NCI-H1048 (cell line): Measurements from ENCODE around the gene C1QL2.

Source experiments
- DNase-seq: peaks from one replicate; lab custom pipeline; 2025; lab: John Stamatoyannopoulos, UW

C1QL2 gene

GRCh38 chr2:119137502-119137901 is 21.0 kb downstream of the C1QL2 start:
- DNase-seq, result no peak

- no peak for DNase-seq
Observed at GRCh38 chr2:119136872-119137271, 21.7 kb downstream of the C1QL2 start.

DNA sequence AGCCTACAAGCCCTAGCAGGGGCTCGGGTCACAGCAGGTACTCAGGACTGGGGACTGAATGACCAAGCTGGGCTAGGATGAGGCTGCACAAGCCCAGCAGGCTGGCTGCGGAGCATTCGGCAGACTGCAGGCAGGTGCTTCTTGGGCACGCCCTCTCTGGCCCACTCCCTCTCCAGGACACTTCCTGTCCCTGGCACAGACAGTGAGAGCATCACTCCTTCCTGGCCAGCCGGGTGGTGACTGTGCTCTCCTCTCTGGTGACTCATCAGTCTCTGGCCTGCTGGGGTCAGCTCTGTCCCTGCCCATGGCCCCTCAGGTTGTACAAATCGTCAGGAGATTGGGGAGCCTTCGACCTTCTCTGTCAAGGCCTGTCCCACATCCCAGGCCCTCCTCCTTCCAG is 22.5 kb downstream of the C1QL2 start:
- DNase-seq, result no peak

- no peak for DNase-seq
Observed at GRCh38 chr2:119134775-119135174, 23.8 kb downstream of the C1QL2 start.

- DNase-seq, result no peak
Observed at GRCh38 chr2:119126650-119127049, 31.9 kb downstream of the C1QL2 start.

DNA sequence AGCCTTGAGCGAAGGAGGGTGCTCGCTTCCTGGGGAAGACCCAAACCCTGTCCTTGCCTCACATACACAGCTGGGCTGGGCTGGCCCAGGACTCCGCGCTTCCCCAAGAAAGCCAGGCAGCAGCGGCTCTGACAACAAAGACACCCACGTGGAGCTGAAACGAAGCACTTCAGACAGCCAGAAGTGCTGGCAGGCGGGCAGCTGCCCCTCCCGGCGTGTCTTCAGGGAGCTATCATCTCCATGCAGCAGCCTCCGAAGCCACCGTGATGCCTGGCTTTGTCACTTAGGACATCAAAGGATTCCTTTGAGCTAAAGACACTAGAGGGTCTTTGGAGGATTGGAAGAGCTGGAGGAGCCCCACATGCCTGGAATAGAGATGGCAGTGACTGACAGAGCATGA is 35.2 kb downstream of the C1QL2 start:
- no peak for DNase-seq

GRCh38 chr2:119122663-119123062 is 35.9 kb downstream of the C1QL2 start:
- DNase-seq, result no peak

DNA sequence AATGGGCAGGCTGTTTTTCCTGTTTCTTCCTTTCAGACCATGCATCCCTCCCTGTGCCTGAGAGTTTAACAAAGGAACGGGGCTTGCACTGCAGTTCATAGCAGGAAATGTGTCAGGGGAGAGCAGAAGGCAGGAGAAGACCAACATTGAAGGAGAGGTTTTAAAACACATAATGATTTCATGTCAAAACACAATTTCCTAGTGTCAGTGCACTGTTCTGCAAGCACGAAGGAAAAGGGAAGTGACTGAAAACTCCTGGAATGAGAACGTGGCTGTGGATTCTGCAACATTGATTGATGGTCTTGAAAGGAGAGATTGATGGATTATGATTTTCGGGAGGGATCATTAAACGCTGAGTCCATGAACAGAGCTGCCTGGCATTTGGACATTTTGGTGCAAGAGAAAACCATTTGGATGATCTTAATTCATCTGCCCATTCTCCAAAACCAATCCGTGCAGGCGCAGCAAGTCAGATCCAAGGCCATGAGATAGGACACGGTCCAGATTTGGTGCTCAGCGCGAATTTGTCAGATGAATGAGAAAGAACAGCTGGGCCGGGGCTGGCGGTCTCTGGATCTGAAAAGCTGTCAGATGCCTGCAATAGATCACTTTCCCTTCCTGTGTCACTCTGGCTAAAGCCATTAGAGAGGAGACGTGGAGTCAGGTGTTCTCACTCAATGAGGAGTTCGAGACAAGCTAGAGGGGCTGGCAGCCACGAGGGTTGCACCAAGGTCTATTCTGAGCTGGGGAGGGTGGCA is 38.4 kb downstream of the C1QL2 start:
- no peak for DNase-seq

DNA sequence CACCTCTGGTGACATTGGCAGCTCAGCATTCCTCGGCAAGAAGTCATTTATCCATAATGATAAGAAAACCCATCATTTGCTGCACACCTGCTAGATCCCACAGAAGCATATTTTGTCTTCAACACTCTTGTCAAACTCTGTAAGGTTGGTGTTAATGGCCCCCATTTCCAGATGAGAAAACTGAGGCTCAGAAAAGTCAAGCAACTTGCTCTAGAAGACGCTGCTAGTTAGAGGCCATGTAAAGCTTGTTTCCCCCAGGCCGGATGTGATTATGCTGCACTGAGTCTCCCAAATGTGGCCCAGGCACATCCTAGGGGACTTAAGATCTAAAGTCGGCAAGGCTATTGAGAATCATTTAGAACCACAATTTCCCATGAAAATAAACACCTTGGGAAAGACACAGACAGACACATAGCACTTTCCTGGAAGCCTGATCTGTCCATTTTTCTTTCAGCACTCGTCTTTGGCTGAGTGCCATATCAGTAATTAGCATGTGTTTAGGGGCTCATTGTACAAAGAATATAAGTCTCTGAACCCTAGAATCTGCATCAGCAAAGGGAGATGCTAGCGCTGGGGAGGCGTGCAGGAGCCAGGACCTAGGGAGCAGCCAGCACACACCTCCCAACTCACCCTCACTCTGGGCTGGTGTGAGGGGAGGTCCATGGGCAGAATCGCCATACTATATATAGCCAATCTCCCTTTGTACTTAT is 39.3 kb downstream of the C1QL2 start:
- DNase-seq, result no peak

- DNase-seq, result no peak
Observed at GRCh38 chr2:119117891-119118882, 40.4 kb downstream of the C1QL2 start.

DNA sequence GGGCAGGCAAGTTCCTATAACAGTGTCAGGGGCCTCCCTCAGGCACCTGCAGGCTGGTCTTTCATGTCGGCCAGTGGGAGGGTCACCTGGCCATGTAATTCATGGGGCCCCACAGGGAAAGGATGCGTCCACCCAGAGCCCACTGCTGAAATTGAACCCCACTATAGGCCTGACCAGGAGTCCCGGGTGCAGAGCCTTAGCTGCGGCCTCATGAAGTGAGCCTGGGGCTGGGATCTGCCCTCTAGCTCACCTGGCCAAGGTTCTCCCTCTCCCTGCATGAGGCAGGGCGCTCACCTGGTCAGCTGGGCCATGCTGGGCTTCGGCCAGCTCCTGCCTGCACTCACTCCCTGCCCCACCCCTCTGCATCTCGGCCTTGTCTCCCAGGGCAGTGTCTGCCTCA is 41.1 kb downstream of the C1QL2 start:
- no peak for DNase-seq

DNA sequence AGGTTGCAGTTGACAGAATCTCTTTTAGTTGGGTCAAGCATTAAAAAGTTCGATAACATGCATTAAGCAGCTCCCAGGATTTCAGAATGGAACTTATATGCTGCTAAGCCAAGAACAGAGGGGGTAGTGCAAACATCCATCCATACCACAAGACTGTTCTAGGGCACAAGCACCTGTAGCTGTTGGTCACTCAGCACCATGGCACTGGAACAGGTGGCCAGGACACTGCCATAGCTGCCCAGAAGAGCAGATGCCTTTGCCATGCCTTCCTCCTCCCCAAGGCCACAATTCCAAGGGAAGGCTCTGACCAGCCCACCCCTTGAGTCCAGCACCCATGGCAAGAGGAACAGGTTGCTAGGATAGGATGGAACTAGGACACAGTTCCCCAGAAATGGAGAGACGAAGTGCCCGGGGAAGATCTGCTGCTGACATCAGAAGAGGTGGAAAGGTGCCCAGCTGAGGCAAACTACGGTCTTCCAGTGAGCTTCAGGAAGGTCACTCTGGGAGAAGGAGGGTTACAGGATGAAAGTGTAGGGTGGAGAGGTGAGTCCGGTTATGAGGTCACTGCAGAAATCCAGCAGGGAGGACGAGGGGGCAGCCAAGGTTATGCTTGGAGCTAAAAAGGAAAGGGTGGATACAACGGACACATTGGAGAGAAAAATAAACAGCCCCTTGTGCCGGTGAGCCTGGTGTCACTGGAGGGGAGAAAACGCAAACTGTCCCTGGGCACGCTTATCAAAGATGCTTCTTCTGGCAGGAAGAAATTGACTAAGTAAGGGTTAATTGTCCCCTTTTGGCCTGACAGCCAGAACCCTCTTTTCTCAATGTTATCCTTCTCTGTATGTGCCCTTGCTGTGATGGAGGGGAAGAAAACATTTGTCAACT is 41.9 kb downstream of the C1QL2 start:
- no peak for DNase-seq

- DNase-seq, result no peak
Observed at GRCh38 chr2:119114266-119114665, 44.3 kb downstream of the C1QL2 start.

- DNase-seq, result no peak
Observed at GRCh38 chr2:119113489-119113770, 45.1 kb downstream of the C1QL2 start.

DNA sequence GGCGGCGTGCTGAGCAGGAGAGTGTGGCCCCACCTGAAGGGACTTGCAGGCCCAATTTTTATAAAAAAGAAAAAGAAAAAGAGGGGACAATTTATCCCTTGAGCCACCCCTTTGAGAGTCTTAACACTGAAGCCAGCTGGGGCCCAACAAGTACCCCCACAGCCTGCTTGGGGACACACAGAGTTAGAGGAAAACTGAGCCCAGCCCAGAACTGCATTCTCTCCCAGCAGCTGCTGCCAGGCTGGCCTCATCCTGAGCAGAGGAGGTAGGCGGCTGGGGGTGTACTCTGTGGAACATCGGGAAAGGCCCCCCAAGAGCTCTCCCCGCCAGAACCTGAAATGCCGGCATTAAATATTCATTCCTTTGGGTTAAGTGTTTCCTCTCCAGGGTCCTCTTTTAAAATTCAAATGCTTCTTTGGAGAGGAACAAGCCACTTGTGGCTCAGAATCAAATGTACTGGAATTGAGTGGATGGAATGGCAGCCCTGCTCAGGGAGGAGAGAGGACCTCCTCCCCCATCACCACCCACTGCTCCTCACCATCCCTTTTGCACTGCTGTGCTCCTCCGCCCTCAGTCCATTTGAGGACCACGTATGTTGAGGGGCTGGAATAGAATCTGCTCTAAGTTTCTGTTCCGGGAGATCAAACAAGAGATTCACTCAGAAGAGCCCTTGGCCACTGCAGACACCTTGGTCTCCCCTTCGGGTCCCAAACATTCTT is 45.6 kb downstream of the C1QL2 start:
- DNase-seq, result no peak

GRCh38 chr2:119112230-119112629 is 46.3 kb downstream of the C1QL2 start:
- no peak for DNase-seq

- no peak for DNase-seq
Observed at GRCh38 chr2:119111115-119111975, 47.2 kb downstream of the C1QL2 start.

DNA sequence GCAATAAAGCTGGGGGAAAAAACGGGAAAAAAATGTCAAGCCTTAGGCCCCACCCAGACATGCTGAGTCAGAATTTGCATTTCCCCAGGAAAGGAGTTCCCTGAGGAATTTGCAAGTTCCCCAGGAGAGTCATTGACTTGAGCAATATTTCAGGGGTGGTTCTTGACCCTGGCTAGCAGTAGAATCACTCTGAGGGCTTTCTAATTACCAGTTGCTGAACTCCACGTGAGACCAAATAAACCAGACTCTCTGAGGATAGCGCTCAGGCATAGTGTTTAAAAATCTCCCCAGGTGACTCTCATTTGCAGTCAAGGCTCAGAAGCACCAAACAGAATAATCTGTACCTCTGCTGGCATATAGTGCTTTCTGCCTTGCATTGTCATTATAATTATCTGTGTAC is 48.7 kb downstream of the C1QL2 start:
- no peak for DNase-seq

GRCh38 chr2:119108186-119108585 is 50.4 kb downstream of the C1QL2 start:
- no peak for DNase-seq

DNA sequence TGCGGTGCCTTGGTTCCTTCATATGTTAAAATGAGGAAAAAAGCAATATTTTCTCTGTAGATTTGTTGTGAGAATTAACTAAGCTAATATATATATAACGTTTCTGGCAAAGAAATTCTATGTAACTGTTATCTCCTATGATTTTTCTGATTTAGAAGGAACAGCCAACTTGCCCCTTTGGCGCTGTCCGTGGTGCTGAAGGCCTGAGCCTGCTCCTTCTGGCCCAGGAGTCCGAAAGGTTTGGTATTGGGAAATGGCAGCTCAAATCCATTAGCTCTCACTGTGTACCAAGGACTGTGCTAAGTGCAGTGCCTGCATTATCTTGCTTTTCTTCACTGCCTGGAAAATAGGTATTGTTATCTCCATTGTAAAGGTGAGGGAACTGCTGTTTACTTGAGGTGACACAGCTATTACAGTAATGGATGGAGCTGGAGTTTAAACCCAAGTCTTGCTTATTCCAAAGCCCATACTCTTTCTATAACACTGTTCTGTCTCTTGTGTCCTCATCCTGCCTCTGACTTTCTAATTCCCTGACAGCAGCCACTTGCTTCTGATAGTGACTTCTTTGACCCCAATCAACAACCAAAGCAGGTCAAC is 52.2 kb downstream of the C1QL2 start:
- no peak for DNase-seq
